Right atrium auricular region (tissue), 2 donors: ENCODE data around the gene INSM2. TPM values are rescaled to one million over a fixed set of nuclear protein-coding genes. Genes with fewer than 3 reads are reported as not detected.

Experiments used
- DNase-seq: peaks from one replicate; pipeline ENCODE4 v3.0.0-alpha.2; 2019; ENCODE audit warnings: low spot score
- H3K27ac ChIP-seq, 2 donors: fragments of 200-600 bp; sonication (generic); 1 replicate in 1 of 2; 2 replicates in 1 of 2; pipeline ENCODE4 v1.5.1; 2016 to 2019
- H3K27me3 ChIP-seq, 2 donors: fragments of 200-600 bp; sonication (generic); one replicate each; pipeline versions ENCODE4 v1.5.1 to v1.6.0; 2017 to 2019
- H3K36me3 ChIP-seq: fragments of 200-600 bp; sonication (generic); one replicate; pipeline ENCODE4 v1.5.1; 2016
- H3K4me1 ChIP-seq, 2 donors: fragments of 200-600 bp; sonication (generic); one replicate each; pipeline versions ENCODE4 v1.5.1 to v1.6.0; 2017 to 2019
- H3K4me3 ChIP-seq, 2 donors: fragments of 200-600 bp; sonication (generic); 1 replicate in 1 of 2; 2 replicates in 1 of 2; pipeline ENCODE4 v1.5.1; 2017 to 2019; ENCODE audit warnings: mild to moderate bottlenecking in 1 of 2, moderate library complexity in 1 of 2
- H3K9me3 ChIP-seq, 2 donors: fragments of 200-600 bp; sonication (generic); one replicate each; pipeline ENCODE4 v1.5.1; 2019
- total RNA-seq, 2 donors: library from RNA; depleted of rRNA; stranded (reverse); fragments of >200 nt; gene quantifications; one replicate each; pipeline ENCODE4 v1.1.0, GENCODE V29; 2016
- TF ChIP-seq, protein P1 (sequence below), 2 donors: fragments of 200-600 bp; sonication (generic); IDR thresholded peaks; one replicate each; pipeline ENCODE4 v1.5.1; 2019; ENCODE audit warnings: antibody characterized with exemption in 2 of 2

INSM2 gene, protein sequence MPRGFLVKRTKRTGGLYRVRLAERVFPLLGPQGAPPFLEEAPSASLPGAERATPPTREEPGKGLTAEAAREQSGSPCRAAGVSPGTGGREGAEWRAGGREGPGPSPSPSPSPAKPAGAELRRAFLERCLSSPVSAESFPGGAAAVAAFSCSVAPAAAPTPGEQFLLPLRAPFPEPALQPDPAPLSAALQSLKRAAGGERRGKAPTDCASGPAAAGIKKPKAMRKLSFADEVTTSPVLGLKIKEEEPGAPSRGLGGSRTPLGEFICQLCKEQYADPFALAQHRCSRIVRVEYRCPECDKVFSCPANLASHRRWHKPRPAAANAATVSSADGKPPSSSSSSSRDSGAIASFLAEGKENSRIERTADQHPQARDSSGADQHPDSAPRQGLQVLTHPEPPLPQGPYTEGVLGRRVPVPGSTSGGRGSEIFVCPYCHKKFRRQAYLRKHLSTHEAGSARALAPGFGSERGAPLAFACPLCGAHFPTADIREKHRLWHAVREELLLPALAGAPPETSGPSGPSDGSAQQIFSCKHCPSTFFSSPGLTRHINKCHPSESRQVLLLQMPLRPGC
- total RNA-seq = not detected

DNA sequence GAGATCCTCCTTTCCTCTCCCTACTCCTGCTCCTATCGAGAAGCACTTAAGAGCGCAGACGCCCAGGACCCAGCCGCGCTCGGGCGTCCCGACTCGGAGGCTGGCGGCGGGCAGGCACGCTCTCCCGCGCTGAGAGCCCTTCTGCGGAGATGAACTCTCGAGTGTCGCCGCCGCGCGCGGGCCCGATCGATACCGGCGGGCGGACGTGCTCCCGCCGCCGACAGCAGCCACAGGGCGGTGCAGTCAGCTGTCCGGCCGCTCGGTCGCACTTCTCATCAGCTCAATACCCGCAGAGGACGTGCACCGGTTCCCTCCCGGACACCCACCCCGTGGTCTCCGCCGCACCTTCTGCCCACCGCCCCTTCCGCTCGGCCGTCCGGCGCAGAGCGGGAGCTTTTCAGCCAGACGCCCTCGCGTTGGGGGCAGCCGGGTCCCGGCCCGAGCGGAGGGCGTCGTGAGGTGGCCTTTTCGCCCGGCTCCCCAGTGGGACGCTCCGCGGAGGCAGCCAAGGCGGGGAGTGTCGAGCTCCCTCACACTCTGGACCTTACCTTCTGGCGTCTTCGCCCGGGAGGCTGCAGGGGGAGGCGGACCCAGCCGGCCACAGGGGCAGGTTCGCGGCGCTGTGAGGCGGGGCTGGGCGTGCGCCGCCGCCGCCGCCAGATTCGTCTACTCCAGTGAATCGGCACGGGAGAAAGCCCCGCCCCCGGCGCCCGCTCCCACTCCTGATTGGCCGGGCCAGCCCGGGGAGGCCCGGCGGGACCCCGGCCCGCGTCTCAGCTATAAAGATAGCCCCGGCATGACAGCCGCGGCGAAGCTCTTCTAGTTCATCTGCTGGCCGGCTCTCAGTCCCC is at the start of gene INSM2:
Gene INSM2, plus strand, starts transcription at position 808 of the 851 bp plus-strand sequence. CDS start 89 bp downstream, outside the sequence.
- Histone ChIP-seq H3K4me3 (peak within 1 kb of the TSS; percentile 24 to 59), H3K36me3 (peaks cover 6% of the 10 kb centered on the region), H3K27me3 (peaks cover 23 to 31% of the 10 kb centered on the region in 2 donors), H3K4me1 (peaks cover 0 to 31% of the 10 kb centered on the region in 2 donors), H3K9me3 (no peaks in the 10 kb centered on the region), H3K27ac (no peak within 1 kb of the TSS)
- DNase-seq = no peak
- TF ChIP-seq, protein P1, sequence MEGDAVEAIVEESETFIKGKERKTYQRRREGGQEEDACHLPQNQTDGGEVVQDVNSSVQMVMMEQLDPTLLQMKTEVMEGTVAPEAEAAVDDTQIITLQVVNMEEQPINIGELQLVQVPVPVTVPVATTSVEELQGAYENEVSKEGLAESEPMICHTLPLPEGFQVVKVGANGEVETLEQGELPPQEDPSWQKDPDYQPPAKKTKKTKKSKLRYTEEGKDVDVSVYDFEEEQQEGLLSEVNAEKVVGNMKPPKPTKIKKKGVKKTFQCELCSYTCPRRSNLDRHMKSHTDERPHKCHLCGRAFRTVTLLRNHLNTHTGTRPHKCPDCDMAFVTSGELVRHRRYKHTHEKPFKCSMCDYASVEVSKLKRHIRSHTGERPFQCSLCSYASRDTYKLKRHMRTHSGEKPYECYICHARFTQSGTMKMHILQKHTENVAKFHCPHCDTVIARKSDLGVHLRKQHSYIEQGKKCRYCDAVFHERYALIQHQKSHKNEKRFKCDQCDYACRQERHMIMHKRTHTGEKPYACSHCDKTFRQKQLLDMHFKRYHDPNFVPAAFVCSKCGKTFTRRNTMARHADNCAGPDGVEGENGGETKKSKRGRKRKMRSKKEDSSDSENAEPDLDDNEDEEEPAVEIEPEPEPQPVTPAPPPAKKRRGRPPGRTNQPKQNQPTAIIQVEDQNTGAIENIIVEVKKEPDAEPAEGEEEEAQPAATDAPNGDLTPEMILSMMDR (IDR thresholded peaks at IDR 0.05) = no peak

DNA sequence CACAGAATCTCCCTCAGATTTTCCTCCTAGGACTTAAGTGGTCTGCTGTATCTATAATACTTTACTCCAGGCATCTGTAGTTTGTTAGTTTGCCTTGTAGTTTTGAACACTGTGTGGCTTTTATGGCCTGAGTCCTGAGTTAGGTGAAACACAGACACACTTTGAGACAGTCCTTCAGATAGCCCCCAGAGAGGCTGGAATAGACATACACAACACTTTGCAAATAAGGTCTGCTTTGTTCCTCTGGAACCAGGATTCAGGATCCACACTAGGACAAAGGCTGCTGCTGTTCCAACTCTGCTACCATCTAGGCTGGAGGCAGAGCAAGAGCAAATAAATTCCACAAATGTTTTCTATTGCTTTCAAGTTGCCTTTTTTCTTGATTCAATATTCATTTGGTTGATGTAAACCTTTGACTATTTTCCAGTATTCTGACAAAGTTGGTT is 41.4 kb upstream of the INSM2 start:
- DNase-seq = no peak
- H3K36me3 ChIP-seq = no peaks in the 10 kb centered on the region
- no peaks in the 10 kb centered on the region for H3K4me1 ChIP-seq
- TF ChIP-seq, protein P1 (IDR thresholded peaks at IDR 0.05) = no peak
- H3K9me3 ChIP-seq = peaks cover 0 to 26% of the 10 kb centered on the region in 2 donors
- H3K27me3 ChIP-seq = no peaks in the 10 kb centered on the region
- no peak overlapping the region for H3K4me3 ChIP-seq
- H3K27ac ChIP-seq = no peak overlapping the region

DNA sequence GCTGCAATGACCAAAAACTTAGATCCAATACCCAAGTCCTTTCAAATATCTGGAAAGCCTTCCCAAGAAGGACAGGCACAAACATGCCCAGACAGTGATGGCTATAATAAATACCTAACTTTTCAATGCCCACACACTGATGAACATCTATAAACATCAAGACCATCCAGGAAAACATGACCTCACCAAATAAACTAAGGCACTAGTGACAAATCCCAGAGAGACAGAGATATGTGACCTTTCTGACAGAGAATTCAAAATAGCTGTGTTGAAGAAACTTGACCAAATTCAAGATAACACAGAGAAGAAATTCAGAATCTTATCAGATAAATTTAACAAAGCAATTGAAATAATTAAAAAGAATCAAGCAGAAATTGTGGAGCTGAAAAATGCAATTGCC is 38.7 kb upstream of the INSM2 start:
- no peaks in the 10 kb centered on the region for H3K27me3 ChIP-seq
- H3K9me3 ChIP-seq = peaks cover 0 to 27% of the 10 kb centered on the region in 2 donors
- TF ChIP-seq, protein P1 (IDR thresholded peaks at IDR 0.05) = no peak
- no peaks in the 10 kb centered on the region for H3K4me1 ChIP-seq
- H3K36me3 ChIP-seq = no peaks in the 10 kb centered on the region
- H3K4me3 ChIP-seq = no peak overlapping the region
- no peak overlapping the region for H3K27ac ChIP-seq
- no peak for DNase-seq

DNA sequence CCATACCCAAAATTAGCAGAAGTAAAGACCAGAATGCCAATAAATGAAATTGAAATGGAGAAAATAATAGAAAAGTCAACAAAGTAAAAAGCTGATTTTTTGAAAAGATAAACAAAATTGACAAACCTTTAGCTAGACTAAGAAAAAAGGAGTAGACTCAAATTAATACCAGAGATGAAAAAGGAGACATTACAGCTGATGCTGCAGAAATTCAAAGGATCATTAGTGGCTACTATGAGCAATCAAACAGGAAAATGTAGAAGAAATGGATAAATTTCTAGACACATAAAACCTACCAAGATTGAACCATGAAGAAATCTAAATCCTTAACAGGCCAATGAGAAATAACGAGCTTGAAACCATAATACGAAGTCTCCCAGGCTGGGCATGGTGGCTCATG is 34.8 kb upstream of the INSM2 start:
- no peak overlapping the region for H3K4me3 ChIP-seq
- H3K4me1 ChIP-seq = no peaks in the 10 kb centered on the region
- no peaks in the 10 kb centered on the region for H3K36me3 ChIP-seq
- H3K27ac ChIP-seq = no peak overlapping the region
- no peaks in the 10 kb centered on the region for H3K27me3 ChIP-seq
- H3K9me3 ChIP-seq = peaks cover 0 to 6% of the 10 kb centered on the region in 2 donors
- TF ChIP-seq, protein P1 (IDR thresholded peaks at IDR 0.05) = no peak
- no peak for DNase-seq

DNA sequence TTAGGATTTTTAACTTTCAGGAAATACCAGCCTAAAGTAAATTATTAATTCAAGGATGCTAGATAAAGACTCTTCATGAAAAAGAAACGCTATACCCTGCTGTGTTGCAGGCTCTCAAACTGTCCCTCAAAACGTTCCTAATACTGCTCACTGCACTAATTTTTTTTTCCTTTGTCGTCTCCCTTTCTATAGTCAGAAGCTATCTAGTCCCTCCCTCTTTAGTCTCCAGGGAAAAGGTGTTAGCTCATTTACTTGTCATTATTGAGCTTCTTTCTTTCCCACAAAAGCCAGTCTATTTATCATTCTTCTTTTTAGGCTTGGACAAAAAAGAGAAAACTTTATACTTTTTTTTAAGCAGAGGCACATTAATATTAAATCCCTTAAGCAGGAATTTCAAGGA is 30.3 kb upstream of the INSM2 start:
- no peak overlapping the region for H3K4me3 ChIP-seq
- H3K27ac ChIP-seq = no peak overlapping the region
- no peaks in the 10 kb centered on the region for H3K4me1 ChIP-seq
- no peak for DNase-seq
- peaks cover 0 to 6% of the 10 kb centered on the region in 2 donors for H3K9me3 ChIP-seq
- TF ChIP-seq, protein P1 (IDR thresholded peaks at IDR 0.05) = no peak
- no peaks in the 10 kb centered on the region for H3K27me3 ChIP-seq
- no peaks in the 10 kb centered on the region for H3K36me3 ChIP-seq
